H1 (cell line): ENCODE results near the gene ADGRB3. TPM values are rescaled to one million over a fixed set of nuclear protein-coding genes. Genes with fewer than 3 reads are reported as not detected.

Experiments used
- CTCF ChIA-PET: fragments of 300-600 bp; sonication (Branson Sonifier 250); formaldehyde crosslinking; loops from one replicate; lab custom pipeline; 2021; ENCODE audit not compliant: partially characterized antibody; lab: Charles Lee
- POLR2A ChIA-PET: fragments of 300-600 bp; sonication (Branson Sonifier 250); formaldehyde crosslinking; loops from one replicate; lab custom pipeline; 2021; ENCODE audit warnings: inconsistent platforms; ENCODE audit not compliant: partially characterized antibody; lab: Charles Lee
- DNase-seq, 2 experiments: peaks; one replicate each; pipeline versions ENCODE4 v3.0.0 to v3.0.0-alpha.2; 2010 to 2022; ENCODE audit warnings: low spot score in 2 of 2, low read depth in 1 of 2, mixed read lengths in 1 of 2
- FAIRE-seq: peaks from 2 replicates; lab custom pipeline; 2011; peaks lifted over from hg19 to GRCh38; lab: Jason Lieb, UNC
- H2AFZ ChIP-seq: 2 replicates; pipeline ENCODE4 v1.8.1; 2012; ENCODE audit warnings: low read length, inconsistent platforms
- H2AK5ac ChIP-seq: 2 replicates; pipeline ENCODE4 v1.6.1; 2013; ENCODE audit warnings: low read depth, low read length
- H2BK120ac ChIP-seq: replicated peaks from 2 replicates; pipeline ENCODE3; 2013; ENCODE audit warnings: low read depth, low read length, inconsistent platforms
- H2BK12ac ChIP-seq: 2 replicates; pipeline ENCODE4 v1.6.1; 2013; ENCODE audit warnings: low read depth, low read length
- H2BK15ac ChIP-seq: 2 replicates; pipeline ENCODE4 v1.6.1; 2013; ENCODE audit warnings: low read length
- H2BK20ac ChIP-seq: 2 replicates; pipeline ENCODE4 v1.6.1; 2013; ENCODE audit warnings: low read length
- H2BK5ac ChIP-seq: 2 replicates; pipeline ENCODE4 v1.6.1; 2013; ENCODE audit warnings: low read depth, low read length
- H3K14ac ChIP-seq: 2 replicates; pipeline ENCODE4 v1.6.1; 2013; ENCODE audit warnings: inconsistent platforms; ENCODE audit not compliant: insufficient read length
- H3K18ac ChIP-seq: 2 replicates; pipeline ENCODE4 v1.6.1; 2013; ENCODE audit warnings: low read length; ENCODE audit errors: extremely low read depth
- H3K23ac ChIP-seq: 2 replicates; pipeline ENCODE4 v1.6.1; 2013; ENCODE audit warnings: inconsistent platforms; ENCODE audit not compliant: insufficient read length
- H3K23me2 ChIP-seq: 2 replicates; pipeline ENCODE4 v1.6.1; 2013; ENCODE audit warnings: low read depth, low read length
- H3K27ac ChIP-seq: 2 replicates; pipeline ENCODE4 v1.6.1; 2011; ENCODE audit warnings: low read depth, low read length, inconsistent platforms
- H3K27me3 ChIP-seq, 4 experiments: replicated peaks in 1 of 4; 1 replicate in 1 of 4; 2 replicates in 3 of 4; pipeline versions ENCODE4 v1.6.1 to v1.8.1; 2011 to 2013; ENCODE audit warnings: low read length in 3 of 4, mild to moderate bottlenecking in 3 of 4, inconsistent platforms in 2 of 4, mixed read lengths in 2 of 4, moderate library complexity in 1 of 4; ENCODE audit not compliant: control insufficient read depth in 3 of 4, insufficient read depth in 3 of 4; ENCODE audit errors: extremely low read depth in 1 of 4
- H3K36me3 ChIP-seq, 4 experiments: 2 replicates each; pipeline versions ENCODE4 v1.6.1 to v1.8.1; 2011 to 2013; ENCODE audit warnings: mild to moderate bottlenecking in 4 of 4, low read length in 3 of 4, moderate library complexity in 2 of 4, control low read depth in 1 of 4, inconsistent platforms in 1 of 4; ENCODE audit not compliant: insufficient read depth in 4 of 4, control insufficient read depth in 2 of 4
- H3K4ac ChIP-seq: replicated peaks from 2 replicates; pipeline ENCODE3; 2013; ENCODE audit warnings: low read length, low read depth, mixed read lengths, inconsistent platforms; ENCODE audit not compliant: insufficient read length
- H3K4me1 ChIP-seq, 4 experiments: replicated peaks in 1 of 4; 1 replicate in 1 of 4; 2 replicates in 3 of 4; pipeline versions ENCODE4 v1.6.1 to v1.8.1; 2011 to 2013; ENCODE audit warnings: low read length in 3 of 4, inconsistent platforms in 2 of 4, mixed read lengths in 1 of 4; ENCODE audit not compliant: insufficient read depth in 4 of 4, control insufficient read depth in 3 of 4
- H3K4me2 ChIP-seq, 2 experiments: 2 replicates each; pipeline versions ENCODE4 v1.6.1 to v1.8.1; 2011 to 2013; ENCODE audit warnings: low read depth in 2 of 2, low read length in 2 of 2, control low read depth in 1 of 2, inconsistent platforms in 1 of 2, mild to moderate bottlenecking in 1 of 2; ENCODE audit not compliant: insufficient read depth in 1 of 2
- H3K4me3 ChIP-seq, 4 experiments: fragments of 200-600, 300-600 bp in 1 of 4; sonication (generic), shearing (Covaris generic), sonication (Bioruptor Twin) in 1 of 4; 2 replicates each; pipeline versions ENCODE4 v1.5.1 to v1.8.1; 2011 to 2016; ENCODE audit warnings: low read length in 4 of 4, low read depth in 3 of 4, control low read depth in 2 of 4, inconsistent platforms in 2 of 4, mild to moderate bottlenecking in 2 of 4, mixed read lengths in 1 of 4, moderate library complexity in 1 of 4; ENCODE audit not compliant: insufficient read depth in 2 of 4; ENCODE audit errors: extremely low read depth in 1 of 4
- H3K56ac ChIP-seq: replicated peaks from 2 replicates; pipeline ENCODE3; 2013; ENCODE audit warnings: low read depth, mild to moderate bottlenecking, mixed read lengths, low read length, inconsistent platforms; ENCODE audit not compliant: insufficient read length
- H3K79me1 ChIP-seq: 2 replicates; pipeline ENCODE4 v1.6.1; 2013; ENCODE audit warnings: low read depth, low read length, control low read depth
- H3K79me2 ChIP-seq, 2 experiments: 2 replicates each; pipeline versions ENCODE4 v1.6.1 to v1.8.1; 2012 to 2013; ENCODE audit warnings: low read length in 2 of 2, mild to moderate bottlenecking in 2 of 2, inconsistent platforms in 1 of 2; ENCODE audit not compliant: insufficient read depth in 2 of 2, control insufficient read depth in 1 of 2
- H3K9ac ChIP-seq, 4 experiments: replicated peaks in 1 of 4; 1 replicate in 1 of 4; 2 replicates in 3 of 4; pipeline versions ENCODE4 v1.6.1 to v1.8.1; 2011 to 2013; ENCODE audit warnings: low read depth in 3 of 4, low read length in 3 of 4, control low read depth in 2 of 4, mild to moderate bottlenecking in 2 of 4, moderate library complexity in 2 of 4, inconsistent platforms in 1 of 4; ENCODE audit errors: extremely low read depth in 1 of 4
- H3K9me3 ChIP-seq, 2 experiments: 2 replicates each; pipeline versions ENCODE4 v1.6.1 to v1.8.1; 2012 to 2013; ENCODE audit warnings: mild to moderate bottlenecking in 2 of 2, moderate library complexity in 2 of 2, control low read depth in 1 of 2, inconsistent platforms in 1 of 2, low read depth in 1 of 2, low read length in 1 of 2, mixed read lengths in 1 of 2; ENCODE audit not compliant: insufficient read depth in 2 of 2
- H4K20me1 ChIP-seq, 2 experiments: replicated peaks in 1 of 2; 2 replicates each; pipeline versions ENCODE3 to v1.8.1; 2011 to 2013; ENCODE audit warnings: inconsistent platforms in 2 of 2, low read length in 2 of 2, mild to moderate bottlenecking in 1 of 2; ENCODE audit not compliant: insufficient read depth in 2 of 2, control insufficient read depth in 1 of 2
- H4K5ac ChIP-seq: 2 replicates; pipeline ENCODE4 v1.6.1; 2013; ENCODE audit warnings: low read length, low read depth, mixed read lengths, inconsistent platforms; ENCODE audit not compliant: insufficient read length
- H4K8ac ChIP-seq: 2 replicates; pipeline ENCODE4 v1.8.0; 2013; ENCODE audit warnings: mild to moderate bottlenecking, moderate library complexity, low read length, inconsistent platforms; ENCODE audit not compliant: insufficient read depth; ENCODE audit errors: extremely low read depth
- H4K91ac ChIP-seq: replicated peaks from 2 replicates; pipeline ENCODE3; 2013; ENCODE audit warnings: low read length, mixed read lengths, inconsistent platforms; ENCODE audit not compliant: insufficient read length
- BACH1 ChIP-seq: IDR thresholded peaks from 2 replicates; pipeline ENCODE4 v1.6.1; 2012; ENCODE audit warnings: low read length, improper control_type of control experiment
- RFX5 ChIP-seq: IDR thresholded peaks from 2 replicates; pipeline ENCODE4 v1.6.1; 2011; ENCODE audit warnings: low read depth, low read length, improper control_type of control experiment, borderline replicate concordance
- TAF7 ChIP-seq: optimal IDR thresholded peaks from 2 replicates; pipeline ENCODE3; 2011; ENCODE audit warnings: low read depth, mild to moderate bottlenecking, inconsistent platforms, low read length, moderate library complexity, borderline replicate concordance
- polyA plus RNA-seq, 7 experiments: library from polyadenylated mRNA; depleted of rRNA in 3 of 7; stranded (reverse) in 5 of 7; unstranded in 2 of 7; fragments of >200 nt in 5 of 7; fragments of 200-250 nt in 2 of 7; gene quantifications; 1 replicate in 5 of 7; 2 replicates in 1 of 7; 4 replicates in 1 of 7; pipeline versions ENCODE4 v1.2.1 to v1.2.3, GENCODE V29; 2011 to 2013; ENCODE audit warnings: missing spikeins in 2 of 7, mixed read lengths in 2 of 7
- total RNA-seq: library from RNA; stranded (reverse); fragmentation: NEBNext Ultra II Directional; extraction: Animal tissue kit (Norgen Biotek cat#: 25700); gene quantifications from 2 replicates; pipeline ENCODE4 v1.2.1, GENCODE V29; 2021

ADGRB3 gene
- total and polyA plus RNA-seq, 2 of the 8 experiments (the other 6 are each of a cell fraction or from before 2014, with no cell fraction given): 0.35 to 1.2 TPM

DNA sequence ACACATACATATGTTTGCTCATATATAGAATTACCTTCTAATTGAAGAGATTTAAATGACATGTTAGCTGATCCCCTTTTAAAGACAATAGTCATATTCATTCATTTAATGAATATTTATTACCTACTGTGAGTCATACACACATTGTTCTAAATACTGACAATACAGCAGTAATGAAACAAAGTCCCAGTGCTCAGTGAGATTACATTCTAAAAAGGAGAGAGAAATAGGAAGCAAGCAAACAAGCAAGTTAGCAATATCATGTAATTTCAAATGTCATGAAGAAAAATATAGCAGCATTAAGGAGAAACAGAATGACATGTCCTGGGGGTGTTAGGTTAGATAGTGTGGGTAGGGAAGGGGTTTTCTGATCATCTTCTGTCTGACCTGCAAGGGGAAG lies 136.3 kb downstream of the ADGRB3 start:
- Histone ChIP-seq H3K18ac (no peak overlapping the region), H3K79me2 (no peaks in the 10 kb centered on the region), H3K4me3 (no peak overlapping the region), H3K36me3 (no peaks in the 10 kb centered on the region), H3K23ac (no peak overlapping the region), H2AFZ (no peak overlapping the region), H2BK5ac (no peak overlapping the region), H2AK5ac (no peak overlapping the region), H3K9ac (no peak overlapping the region), H4K5ac (no peak overlapping the region), H2BK12ac (no peak overlapping the region), H2BK120ac (no peak overlapping the region), H3K27me3 (no peaks in the 10 kb centered on the region), H3K27ac (no peak overlapping the region), H3K14ac (no peak overlapping the region), H4K20me1 (no peaks in the 10 kb centered on the region), H3K56ac (no peak overlapping the region), H2BK20ac (no peak overlapping the region), H3K23me2 (no peaks in the 10 kb centered on the region), H4K91ac (no peak overlapping the region), H3K79me1 (no peaks in the 10 kb centered on the region), H3K9me3 (no peaks in the 10 kb centered on the region), H3K4me2 (no peak overlapping the region), H3K4ac (no peak overlapping the region), H4K8ac (no peak overlapping the region), H3K4me1 (no peaks in the 10 kb centered on the region), H2BK15ac (no peak overlapping the region)
- DNase-seq (no peak), FAIRE-seq (no peak)
- TF ChIP-seq TAF7 (no peak), RFX5 (no peak), BACH1 (no peak)
- POLR2A ChIA-PET: no interaction called here
- CTCF ChIA-PET: interaction anchor here (0.6 kb wide), 1 partner anchor 9 kb away, joined by 3 read pairs; no protein-coding TSS in a partner anchor
